ENCODE data around the gene CETN1.

Gene CETN1

GRCh38 chr18:600107-600506 is 19.9 kb downstream of the CETN1 start:
- Histone ChIP-seq H3K27ac (no peak overlapping the region), H3K9ac (no peak overlapping the region), H2AFZ (ENCODE audit: low read depth) (no peak overlapping the region), H3K79me2 (ENCODE audit: insufficient read depth, low read depth) (no peaks in the 10 kb centered on the region), H3K4me2 (no peak overlapping the region), H3K4me3 (IDR thresholded peaks at IDR 0.05; ENCODE audit: insufficient read depth, low read depth, low read length) (no peak overlapping the region), H3K27me3 (ENCODE audit: insufficient read depth, low read depth) (no peaks in the 10 kb centered on the region), H3K36me3 (ENCODE audit: insufficient read depth) (no peaks in the 10 kb centered on the region), H4K20me1 (ENCODE audit: insufficient read depth) (no peaks in the 10 kb centered on the region), H3K4me1 (ENCODE audit: low read depth, poor library complexity, severe bottlenecking) (no peaks in the 10 kb centered on the region)
- TF ChIP-seq, protein P1, sequence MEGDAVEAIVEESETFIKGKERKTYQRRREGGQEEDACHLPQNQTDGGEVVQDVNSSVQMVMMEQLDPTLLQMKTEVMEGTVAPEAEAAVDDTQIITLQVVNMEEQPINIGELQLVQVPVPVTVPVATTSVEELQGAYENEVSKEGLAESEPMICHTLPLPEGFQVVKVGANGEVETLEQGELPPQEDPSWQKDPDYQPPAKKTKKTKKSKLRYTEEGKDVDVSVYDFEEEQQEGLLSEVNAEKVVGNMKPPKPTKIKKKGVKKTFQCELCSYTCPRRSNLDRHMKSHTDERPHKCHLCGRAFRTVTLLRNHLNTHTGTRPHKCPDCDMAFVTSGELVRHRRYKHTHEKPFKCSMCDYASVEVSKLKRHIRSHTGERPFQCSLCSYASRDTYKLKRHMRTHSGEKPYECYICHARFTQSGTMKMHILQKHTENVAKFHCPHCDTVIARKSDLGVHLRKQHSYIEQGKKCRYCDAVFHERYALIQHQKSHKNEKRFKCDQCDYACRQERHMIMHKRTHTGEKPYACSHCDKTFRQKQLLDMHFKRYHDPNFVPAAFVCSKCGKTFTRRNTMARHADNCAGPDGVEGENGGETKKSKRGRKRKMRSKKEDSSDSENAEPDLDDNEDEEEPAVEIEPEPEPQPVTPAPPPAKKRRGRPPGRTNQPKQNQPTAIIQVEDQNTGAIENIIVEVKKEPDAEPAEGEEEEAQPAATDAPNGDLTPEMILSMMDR (conservative IDR thresholded peaks at IDR 0.05; ENCODE audit: low read depth, low read length) = no peak

GRCh38 chr18:604771-605170 is 24.6 kb downstream of the CETN1 start:
- H3K4me3 ChIP-seq (IDR thresholded peaks at IDR 0.05; ENCODE audit: insufficient read depth, low read depth, low read length) = no peak overlapping the region
- H3K4me1 ChIP-seq (ENCODE audit: low read depth, poor library complexity, severe bottlenecking) = no peaks in the 10 kb centered on the region
- TF ChIP-seq, protein P1 (conservative IDR thresholded peaks at IDR 0.05; ENCODE audit: low read depth, low read length) = no peak
- H4K20me1 ChIP-seq (ENCODE audit: insufficient read depth) = no peaks in the 10 kb centered on the region
- H3K36me3 ChIP-seq (ENCODE audit: insufficient read depth) = no peaks in the 10 kb centered on the region
- H3K4me2 ChIP-seq = no peak overlapping the region
- no peak overlapping the region for H3K9ac ChIP-seq
- H3K27me3 ChIP-seq (ENCODE audit: insufficient read depth, low read depth) = no peaks in the 10 kb centered on the region
- H3K27ac ChIP-seq = no peak overlapping the region
- H3K79me2 ChIP-seq (ENCODE audit: insufficient read depth, low read depth) = no peaks in the 10 kb centered on the region
- H2AFZ ChIP-seq (ENCODE audit: low read depth) = no peak overlapping the region

- TF ChIP-seq, protein P1 (conservative IDR thresholded peaks at IDR 0.05; ENCODE audit: low read depth, low read length) = no peak
- H3K27me3 ChIP-seq (ENCODE audit: insufficient read depth, low read depth) = no peaks in the 10 kb centered on the region
- H4K20me1 ChIP-seq (ENCODE audit: insufficient read depth) = no peaks in the 10 kb centered on the region
- H3K36me3 ChIP-seq (ENCODE audit: insufficient read depth) = no peaks in the 10 kb centered on the region
- no peaks in the 10 kb centered on the region for H3K4me1 ChIP-seq (ENCODE audit: low read depth, poor library complexity, severe bottlenecking)
- no peak overlapping the region for H3K27ac ChIP-seq
- no peak overlapping the region for H3K9ac ChIP-seq
- no peaks in the 10 kb centered on the region for H3K79me2 ChIP-seq (ENCODE audit: insufficient read depth, low read depth)
- no peak overlapping the region for H3K4me2 ChIP-seq
- H2AFZ ChIP-seq (ENCODE audit: low read depth) = no peak overlapping the region
- no peak overlapping the region for H3K4me3 ChIP-seq (IDR thresholded peaks at IDR 0.05; ENCODE audit: insufficient read depth, low read depth, low read length)
Observed at GRCh38 chr18:607930-608329, 27.8 kb downstream of the CETN1 start.

GRCh38 chr18:610214-610928 is 30.2 kb downstream of the CETN1 start:
- H3K9ac ChIP-seq = no peak overlapping the region
- H3K27me3 ChIP-seq (ENCODE audit: insufficient read depth, low read depth) = no peaks in the 10 kb centered on the region
- no peak overlapping the region for H3K4me2 ChIP-seq
- no peaks in the 10 kb centered on the region for H4K20me1 ChIP-seq (ENCODE audit: insufficient read depth)
- H3K4me1 ChIP-seq (ENCODE audit: low read depth, poor library complexity, severe bottlenecking) = no peaks in the 10 kb centered on the region
- no peak overlapping the region for H3K4me3 ChIP-seq (IDR thresholded peaks at IDR 0.05; ENCODE audit: insufficient read depth, low read depth, low read length)
- no peak overlapping the region for H2AFZ ChIP-seq (ENCODE audit: low read depth)
- no peaks in the 10 kb centered on the region for H3K79me2 ChIP-seq (ENCODE audit: insufficient read depth, low read depth)
- TF ChIP-seq, protein P1 (conservative IDR thresholded peaks at IDR 0.05; ENCODE audit: low read depth, low read length) = no peak
- no peaks in the 10 kb centered on the region for H3K36me3 ChIP-seq (ENCODE audit: insufficient read depth)
- no peak overlapping the region for H3K27ac ChIP-seq

Data from KMS-11 (cell line).